LNCAP (cell line): ENCODE data around the gene RIOX2.

Source experiments
- CTCF ChIP-seq: fragments of 450-650 bp; IDR thresholded peaks from 2 replicates; pipeline ENCODE4 v1.5.1; 2017; ENCODE audit warnings: mild to moderate bottlenecking

The RIOX2 gene

GRCh38 chr3:97971679-97972567 is at the start of gene RIOX2:
Gene RIOX2, minus strand, starts transcription at chr3:97972431. Its CDS starts 4,838 bp downstream, at chr3:97967593.
- no peak for TF ChIP-seq CTCF

- TF ChIP-seq CTCF = no peak
These were observed 48.2 kb upstream of the RIOX2 start for GRCh38 chr3:98020412-98020811.

- no peak for TF ChIP-seq CTCF
These were observed 46.1 kb upstream of the RIOX2 start for GRCh38 chr3:98018301-98018700.

- TF ChIP-seq CTCF = no peak
These were observed 42.0 kb upstream of the RIOX2 start for GRCh38 chr3:98014268-98014585.

- peak; percentile 46; the same call in 1 of the 2 replicates for TF ChIP-seq CTCF
These were observed 41.4 kb upstream of the RIOX2 start for GRCh38 chr3:98013411-98014267.

GRCh38 chr3:98012979-98013378 is 40.7 kb upstream of the RIOX2 start:
- TF ChIP-seq CTCF = no peak

- no peak for TF ChIP-seq CTCF
These were observed 38.1 kb upstream of the RIOX2 start for GRCh38 chr3:98010194-98010882.
